ENCODE results near the gene SUN2. TPM values are rescaled to one million over a fixed set of nuclear protein-coding genes. Genes with fewer than 3 reads are reported as not detected.

The SUN2 gene
- total and polyA plus RNA-seq, 2 donors (not counting 1 experiment from before 2014, with no cell fraction given), result 224 to 305 TPM

DNA sequence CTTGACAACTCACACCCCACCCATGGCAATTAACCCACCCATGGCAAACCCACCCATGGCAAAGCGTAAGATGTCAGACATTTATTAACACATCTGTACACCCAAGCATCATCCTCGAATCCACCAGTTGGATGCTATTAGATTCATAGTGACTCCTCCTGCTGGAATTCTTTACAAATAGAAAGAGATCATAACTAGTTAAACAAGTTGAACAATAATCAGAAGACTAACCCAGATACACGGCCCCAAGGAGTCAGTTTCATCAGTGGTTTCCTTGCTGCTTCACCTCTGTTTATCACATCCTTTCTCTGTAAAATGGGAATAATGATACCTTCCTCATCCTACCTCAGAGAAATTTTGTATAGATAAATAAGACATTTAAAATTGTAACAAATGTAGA is 44.9 kb downstream of the SUN2 start:
- Histone ChIP-seq H3K4me3 (ENCODE audit: control extremely low read depth in 1 of 5, extremely low read depth in 1 of 5, insufficient read depth in 1 of 5, low read depth in 2 of 5, low read length in 4 of 5) (no peak overlapping the region), H3K79me2 (ENCODE audit: control insufficient read depth, insufficient read depth, low read length) (peaks cover 100% of the 10 kb centered on the region), H3K4me2 (replicated peaks; ENCODE audit: low read depth, low read length, poor library complexity, severe bottlenecking) (no peak overlapping the region), H2AFZ (ENCODE audit: insufficient read depth, low read depth, low read length, poor library complexity, severe bottlenecking) (no peak overlapping the region), H3K9me3 (ENCODE audit: control extremely low read depth in 1 of 3, control insufficient read depth in 2 of 3, insufficient read depth in 1 of 3, low read length in 2 of 3) (no peaks in the 10 kb centered on the region), H3K27me3 (replicated peaks in 1 of 4; ENCODE audit: control extremely low read depth in 1 of 4, control insufficient read depth in 3 of 4, insufficient read depth in 4 of 4, low read length in 3 of 4) (no peaks in the 10 kb centered on the region), H3K36me3 (replicated peaks in 1 of 2; ENCODE audit: control extremely low read depth in 1 of 2, control insufficient read depth in 1 of 2, extremely low read depth in 1 of 2, insufficient read depth in 2 of 2, low read length in 1 of 2) (peaks cover 0 to 40% of the 10 kb centered on the region in 2 experiments), H3K4me1 (ENCODE audit: control insufficient read depth in 2 of 2, insufficient read depth in 2 of 2, low read length in 2 of 2) (peaks cover 44 to 45% of the 10 kb centered on the region in 2 donors), H3K9ac (ENCODE audit: low read length) (no peak overlapping the region), H4K20me1 (ENCODE audit: control insufficient read depth, insufficient read depth, low read length, poor library complexity, severe bottlenecking) (peaks cover 98% of the 10 kb centered on the region), H3K27ac (ENCODE audit: low read length in 2 of 2) (peak overlapping the region in 1 of 2 donors; percentile 73)
- no peak for TF ChIP-seq CTCF (IDR thresholded peaks at IDR 0.05)
- TF ChIP-seq EZH2 (IDR thresholded peaks at IDR 0.05; ENCODE audit: borderline replicate concordance, insufficient read depth, low read depth, low read length, poor library complexity, severe bottlenecking), result no peak
- DNase-seq, result no peak
- POLR2A ChIA-PET, result no interaction called here
- WGBS (ENCODE audit: insufficient coverage), result no CpG with 5 or more reads among the region's 3 CpGs
- no peak for ATAC-seq (ENCODE audit: low read depth)
- CTCF ChIA-PET, result interaction anchor here (1.0 kb wide), 1 partner anchor 14 kb away, joined by 3 read pairs; no protein-coding TSS in a partner anchor
- intact Hi-C loops (cut with micrococcal nuclease), result no loop called here
- Mint-ChIP-seq H3K27me3 (no peaks in the 10 kb centered on the region), H3K4me1 (peaks cover 76% of the 10 kb centered on the region), H3K9me3 (ENCODE audit: insufficient read depth) (no peaks in the 10 kb centered on the region), H3K27ac (peak overlapping the region; percentile 10), H3K4me3 (no peak overlapping the region)

DNA sequence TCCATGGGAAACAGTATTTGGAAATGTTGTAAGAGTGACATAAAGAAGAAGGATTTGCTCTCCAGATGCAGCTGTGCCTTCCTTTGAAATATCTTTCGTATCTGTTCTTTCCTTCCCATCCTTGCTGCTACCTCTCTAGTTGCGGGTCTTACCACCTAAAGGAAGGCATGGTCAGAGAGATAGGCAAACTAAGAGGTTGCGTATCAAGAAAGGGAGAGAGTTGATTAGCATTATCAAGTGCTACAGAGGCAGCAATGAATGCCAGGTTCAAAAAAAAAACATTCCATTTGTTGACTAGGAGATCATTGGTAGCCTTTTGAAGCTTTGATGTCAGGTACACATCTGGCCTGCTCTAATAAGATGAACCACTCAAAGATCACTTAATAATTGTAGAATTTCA is 45.4 kb downstream of the SUN2 start:
- H3K9ac ChIP-seq (ENCODE audit: low read length), result no peak overlapping the region
- no peaks in the 10 kb centered on the region for H3K27me3 ChIP-seq (replicated peaks in 1 of 4; ENCODE audit: control extremely low read depth in 1 of 4, control insufficient read depth in 3 of 4, insufficient read depth in 4 of 4, low read length in 3 of 4)
- peaks cover 96% of the 10 kb centered on the region for H3K79me2 ChIP-seq (ENCODE audit: control insufficient read depth, insufficient read depth, low read length)
- Mint-ChIP-seq H3K27me3 (no peaks in the 10 kb centered on the region), H3K4me1 (peaks cover 78% of the 10 kb centered on the region), H3K9me3 (ENCODE audit: insufficient read depth) (no peaks in the 10 kb centered on the region), H3K4me3 (no peak overlapping the region), H3K27ac (peak overlapping the region; percentile 53)
- TF ChIP-seq CTCF (IDR thresholded peaks at IDR 0.05) (no peak), EZH2 (IDR thresholded peaks at IDR 0.05; ENCODE audit: borderline replicate concordance, insufficient read depth, low read depth, low read length, poor library complexity, severe bottlenecking) (no peak)
- DNase-seq (no peak), ATAC-seq (ENCODE audit: low read depth) (no peak)
- intact Hi-C loops (cut with micrococcal nuclease), result no loop called here
- H3K27ac ChIP-seq (ENCODE audit: low read length in 2 of 2), result peak overlapping the region; percentile 64 to 73
- no peaks in the 10 kb centered on the region for H3K9me3 ChIP-seq (ENCODE audit: control extremely low read depth in 1 of 3, control insufficient read depth in 2 of 3, insufficient read depth in 1 of 3, low read length in 2 of 3)
- H3K4me2 ChIP-seq (replicated peaks; ENCODE audit: low read depth, low read length, poor library complexity, severe bottlenecking), result peak overlapping the region; percentile 87
- POLR2A ChIA-PET, result no interaction called here
- H4K20me1 ChIP-seq (ENCODE audit: control insufficient read depth, insufficient read depth, low read length, poor library complexity, severe bottlenecking), result peaks cover 93% of the 10 kb centered on the region
- CTCF ChIA-PET, result interaction anchor here (1.0 to 1.5 kb wide), 4 partner anchors 11 to 658 kb away, joined by 3 to 5 read pairs (median 3); no protein-coding TSS in a partner anchor
- WGBS (ENCODE audit: insufficient coverage), result 100% methylated on average over 1 of the region's 3 CpGs
- peaks cover 44 to 45% of the 10 kb centered on the region in 2 donors for H3K4me1 ChIP-seq (ENCODE audit: control insufficient read depth in 2 of 2, insufficient read depth in 2 of 2, low read length in 2 of 2)
- peaks cover 0 to 35% of the 10 kb centered on the region in 2 experiments for H3K36me3 ChIP-seq (replicated peaks in 1 of 2; ENCODE audit: control extremely low read depth in 1 of 2, control insufficient read depth in 1 of 2, extremely low read depth in 1 of 2, insufficient read depth in 2 of 2, low read length in 1 of 2)
- no peak overlapping the region for H2AFZ ChIP-seq (ENCODE audit: insufficient read depth, low read depth, low read length, poor library complexity, severe bottlenecking)
- no peak overlapping the region for H3K4me3 ChIP-seq (ENCODE audit: control extremely low read depth in 1 of 5, extremely low read depth in 1 of 5, insufficient read depth in 1 of 5, low read depth in 2 of 5, low read length in 4 of 5)

Measured in B cell (primary cell).